ENCODE results near the gene MRTFB. TPM values are rescaled to one million over a fixed set of nuclear protein-coding genes. Genes with fewer than 3 reads are reported as not detected.

The MRTFB gene
- total RNA-seq, 4 donors from 2014 or later: 37.8 to 82.7 (median 47.9) TPM

- Histone ChIP-seq H3K4me3 (no peak overlapping the region), H3K27me3 (no peaks in the 10 kb centered on the region), H3K36me3 (no peaks in the 10 kb centered on the region), H3K27ac (peak overlapping the region; percentile 21 to 65 (median 42)), H3K4me1 (peaks cover 3 to 16% (median 11%) of the 10 kb centered on the region in 4 donors), H3K9me3 (no peaks in the 10 kb centered on the region)
- intact Hi-C loops (cut with DNase I; ENCODE audit: low total_unique reads): no loop called here
- 75 to 87% methylated on average over 2 of the region's 2 CpGs for WGBS, 2 donors (ENCODE audit: low coverage in 1 of 2)
- in situ Hi-C loops (cut with MboI; ENCODE audit: low pct_ligation_motif_present in 1 of 4, low pct_unique_long_range_greater_than_20kb in 1 of 4, low sequenced_read_pairs in 3 of 4): no loop called here
- DNase-seq: no peak
- no peak for TF ChIP-seq POLR2A (IDR thresholded peaks at IDR 0.05)
- TF ChIP-seq CTCF (IDR thresholded peaks at IDR 0.05): no peak
- no peak for TF ChIP-seq EP300 (IDR thresholded peaks at IDR 0.05; ENCODE audit: low read depth)
- no peak for TF ChIP-seq POLR2AphosphoS5 (IDR thresholded peaks at IDR 0.05)
Observed at GRCh38 chr16:14203166-14203565, 132.0 kb downstream of the MRTFB start.

GRCh38 chr16:14205666-14206065 lies 134.5 kb downstream of the MRTFB start:
- Histone ChIP-seq H3K27me3 (no peaks in the 10 kb centered on the region), H3K9me3 (no peaks in the 10 kb centered on the region), H3K36me3 (no peaks in the 10 kb centered on the region), H3K27ac (no peak overlapping the region), H3K4me3 (no peak overlapping the region), H3K4me1 (peaks cover 3 to 16% (median 11%) of the 10 kb centered on the region in 4 donors)
- DNase-seq: no peak
- intact Hi-C loops (cut with DNase I; ENCODE audit: low total_unique reads): no loop called here
- in situ Hi-C loops (cut with MboI; ENCODE audit: low pct_ligation_motif_present in 1 of 4, low pct_unique_long_range_greater_than_20kb in 1 of 4, low sequenced_read_pairs in 3 of 4): no loop called here
- TF ChIP-seq EP300 (IDR thresholded peaks at IDR 0.05; ENCODE audit: low read depth): no peak
- TF ChIP-seq POLR2AphosphoS5 (IDR thresholded peaks at IDR 0.05): no peak
- TF ChIP-seq CTCF (IDR thresholded peaks at IDR 0.05): no peak
- no peak for TF ChIP-seq POLR2A (IDR thresholded peaks at IDR 0.05)
- WGBS, 2 donors (ENCODE audit: low coverage in 1 of 2): 64 to 93% methylated on average over 3 of the region's 3 CpGs

- H3K4me3 ChIP-seq: no peak overlapping the region
- H3K9me3 ChIP-seq: no peaks in the 10 kb centered on the region
- no peaks in the 10 kb centered on the region for H3K4me1 ChIP-seq
- DNase-seq: no peak
- H3K27me3 ChIP-seq: no peaks in the 10 kb centered on the region
- H3K27ac ChIP-seq: no peak overlapping the region
- TF ChIP-seq POLR2A (IDR thresholded peaks at IDR 0.05) (no peak), CTCF (IDR thresholded peaks at IDR 0.05) (no peak), POLR2AphosphoS5 (IDR thresholded peaks at IDR 0.05) (no peak), EP300 (IDR thresholded peaks at IDR 0.05; ENCODE audit: low read depth) (no peak)
- 89 to 94% methylated on average over 6 of the region's 6 CpGs for WGBS, 2 donors (ENCODE audit: low coverage in 1 of 2)
- in situ Hi-C loops (cut with MboI; ENCODE audit: low pct_ligation_motif_present in 1 of 4, low pct_unique_long_range_greater_than_20kb in 1 of 4, low sequenced_read_pairs in 3 of 4): no loop called here
- intact Hi-C loops (cut with DNase I; ENCODE audit: low total_unique reads): loop anchor here (5.0 kb wide), 1 partner anchor 1755 kb away; no protein-coding TSS in a partner anchor
- peaks cover 0 to 3% (median 0%) of the 10 kb centered on the region in 4 donors for H3K36me3 ChIP-seq
Observed at GRCh38 chr16:14211856-14212543, 140.9 kb downstream of the MRTFB start.

- 98 to 100% methylated on average over 3 of the region's 3 CpGs for WGBS, 2 donors (ENCODE audit: low coverage in 1 of 2)
- Histone ChIP-seq H3K27me3 (no peaks in the 10 kb centered on the region), H3K4me1 (no peaks in the 10 kb centered on the region), H3K36me3 (peaks cover 0 to 19% (median 3%) of the 10 kb centered on the region in 4 donors), H3K27ac (no peak overlapping the region), H3K9me3 (no peaks in the 10 kb centered on the region), H3K4me3 (no peak overlapping the region)
- in situ Hi-C loops (cut with MboI; ENCODE audit: low pct_ligation_motif_present in 1 of 4, low pct_unique_long_range_greater_than_20kb in 1 of 4, low sequenced_read_pairs in 3 of 4) (no loop called here), intact Hi-C loops (cut with DNase I; ENCODE audit: low total_unique reads) (no loop called here)
- no peak for TF ChIP-seq POLR2A (IDR thresholded peaks at IDR 0.05)
- no peak for TF ChIP-seq POLR2AphosphoS5 (IDR thresholded peaks at IDR 0.05)
- no peak for TF ChIP-seq EP300 (IDR thresholded peaks at IDR 0.05; ENCODE audit: low read depth)
- TF ChIP-seq CTCF (IDR thresholded peaks at IDR 0.05): no peak
- no peak for DNase-seq
Observed at GRCh38 chr16:14215941-14216340, 144.8 kb downstream of the MRTFB start.
